Suprapubic skin (tissue), 4 donors: ENCODE data around the gene CCNYL1. TPM values are rescaled to one million over a fixed set of nuclear protein-coding genes. Genes with fewer than 3 reads are reported as not detected.
"Not testable (repeated sequence)": the region's sequence is repeated elsewhere in the genome, so short reads cannot be mapped to it uniquely, and the experiment has no call there.

Experiments used
- DNase-seq, 2 donors: peaks; one replicate each; pipeline ENCODE4 v3.0.0-alpha.2; 2019; ENCODE audit warnings: low spot score in 2 of 2
- H3K27ac ChIP-seq: fragments of 200-600 bp; sonication (generic); one replicate; pipeline ENCODE4 v1.5.1; 2019
- H3K27me3 ChIP-seq: fragments of 200-600 bp; sonication (generic); one replicate; pipeline ENCODE4 v1.5.1; 2019
- H3K36me3 ChIP-seq: fragments of 200-600 bp; sonication (generic); one replicate; pipeline ENCODE4 v1.5.1; 2019
- H3K4me1 ChIP-seq: fragments of 200-600 bp; sonication (generic); one replicate; pipeline ENCODE4 v1.5.1; 2019
- H3K4me3 ChIP-seq: fragments of 200-600 bp; sonication (generic); one replicate; pipeline ENCODE4 v1.5.1; 2019; ENCODE audit warnings: mild to moderate bottlenecking
- H3K9me3 ChIP-seq: fragments of 200-600 bp; sonication (generic); one replicate; pipeline ENCODE4 v1.5.1; 2019
- CTCF ChIP-seq, 2 donors: fragments of 200-600 bp in 1 of 2; fragments of 450-650 bp in 1 of 2; sonication (generic) in 1 of 2; IDR thresholded peaks; one replicate each; pipeline ENCODE4 v1.5.1; 2016 to 2019; ENCODE audit warnings: antibody characterized with exemption in 2 of 2, mild to moderate bottlenecking in 1 of 2, moderate library complexity in 1 of 2
- EP300 ChIP-seq: sonication (generic); formaldehyde crosslinking; IDR thresholded peaks from one replicate; pipeline ENCODE4 v1.6.1; 2017; ENCODE audit warnings: antibody characterized with exemption
- POLR2A ChIP-seq, 2 donors: fragments of 450-650 bp; IDR thresholded peaks; one replicate each; pipeline ENCODE4 v1.6.1; 2017; ENCODE audit warnings: antibody characterized with exemption in 2 of 2, mild to moderate bottlenecking in 2 of 2, moderate library complexity in 2 of 2
- POLR2AphosphoS5 ChIP-seq, 3 donors: sonication (generic); formaldehyde crosslinking; IDR thresholded peaks; one replicate each; pipeline ENCODE4 v1.6.1; 2017; ENCODE audit warnings: antibody characterized with exemption in 3 of 3
- WGBS: methylation state at CpG from one replicate; pipeline ENCODE4 v1.1.5; 2018; 5-methylcytosine and 5-hydroxymethylcytosine counted together
- total RNA-seq, 4 donors: library from RNA; depleted of rRNA; stranded (reverse); fragments of >200 nt; gene quantifications; one replicate each; pipeline ENCODE4 v1.1.0, GENCODE V29; 2016

The CCNYL1 gene
- total RNA-seq, 4 donors from 2014 or later = 3.1 to 11.3 (median 5.4) TPM

GRCh38 chr2:207734636-207735512, 23.4 kb downstream of the CCNYL1 start:
- Histone ChIP-seq H3K4me1 (no peaks in the 10 kb centered on the region), H3K4me3 (no peak overlapping the region), H3K27ac (no peak overlapping the region), H3K36me3 (peaks cover 15% of the 10 kb centered on the region), H3K27me3 (no peaks in the 10 kb centered on the region), H3K9me3 (no peaks in the 10 kb centered on the region)
- 71% methylated on average over 4 of the region's 4 CpGs for WGBS
- TF ChIP-seq POLR2A (IDR thresholded peaks at IDR 0.05) (no peak), POLR2AphosphoS5 (IDR thresholded peaks at IDR 0.05) (no peak), EP300 (no peak), CTCF (IDR thresholded peaks at IDR 0.05) (no peak)
- DNase-seq = no peak

- H3K4me1 ChIP-seq, H3K9me3 ChIP-seq, H3K4me3 ChIP-seq, DNase-seq, H3K27me3 ChIP-seq, H3K27ac ChIP-seq: not testable (repeated sequence)
- peaks cover 15% of the 10 kb centered on the region for H3K36me3 ChIP-seq
- WGBS = 86% methylated on average over 9 of the region's 9 CpGs
These were observed 24.0 kb downstream of the CCNYL1 start for GRCh38 chr2:207735513-207735859.

GRCh38 chr2:207743514-207743913, 32.1 kb downstream of the CCNYL1 start:
- Histone ChIP-seq H3K4me1 (no peaks in the 10 kb centered on the region), H3K4me3 (no peak overlapping the region), H3K27me3 (no peaks in the 10 kb centered on the region), H3K36me3 (peaks cover 22% of the 10 kb centered on the region), H3K27ac (no peak overlapping the region), H3K9me3 (no peaks in the 10 kb centered on the region)
- TF ChIP-seq CTCF (IDR thresholded peaks at IDR 0.05) (no peak), POLR2A (IDR thresholded peaks at IDR 0.05) (no peak), POLR2AphosphoS5 (IDR thresholded peaks at IDR 0.05) (no peak)
- DNase-seq = no peak

GRCh38 chr2:207744050-207744449, 32.6 kb downstream of the CCNYL1 start:
- WGBS = 80% methylated on average over 2 of the region's 2 CpGs
- no peaks in the 10 kb centered on the region for H3K27me3 ChIP-seq
- TF ChIP-seq CTCF (IDR thresholded peaks at IDR 0.05) (no peak), POLR2AphosphoS5 (IDR thresholded peaks at IDR 0.05) (no peak)
- H3K36me3 ChIP-seq = peaks cover 22% of the 10 kb centered on the region
- no peaks in the 10 kb centered on the region for H3K4me1 ChIP-seq
- no peaks in the 10 kb centered on the region for H3K9me3 ChIP-seq
- DNase-seq = no peak
- no peak overlapping the region for H3K4me3 ChIP-seq
- no peak overlapping the region for H3K27ac ChIP-seq

- no peak for DNase-seq
- Histone ChIP-seq H3K27ac (no peak overlapping the region), H3K9me3 (no peaks in the 10 kb centered on the region), H3K27me3 (no peaks in the 10 kb centered on the region), H3K36me3 (peaks cover 22% of the 10 kb centered on the region), H3K4me1 (no peaks in the 10 kb centered on the region), H3K4me3 (no peak overlapping the region)
- WGBS = 90% methylated on average over 11 of the region's 11 CpGs
- TF ChIP-seq CTCF (IDR thresholded peaks at IDR 0.05) (no peak), EP300 (no peak), POLR2A (IDR thresholded peaks at IDR 0.05) (no peak), POLR2AphosphoS5 (IDR thresholded peaks at IDR 0.05) (no peak)
These were observed 33.0 kb downstream of the CCNYL1 start for GRCh38 chr2:207744451-207744850.

- H3K27ac ChIP-seq = no peak overlapping the region
- peaks cover 27% of the 10 kb centered on the region for H3K36me3 ChIP-seq
- no peaks in the 10 kb centered on the region for H3K4me1 ChIP-seq
- no peaks in the 10 kb centered on the region for H3K27me3 ChIP-seq
- TF ChIP-seq POLR2A (IDR thresholded peaks at IDR 0.05) (no peak), CTCF (IDR thresholded peaks at IDR 0.05) (peak; percentile 67 to 77)
- no peak overlapping the region for H3K4me3 ChIP-seq
- H3K9me3 ChIP-seq = no peaks in the 10 kb centered on the region
- no peak for DNase-seq
- 53% methylated on average over 1 of the region's 1 CpG for WGBS
These were observed 34.7 kb downstream of the CCNYL1 start for GRCh38 chr2:207746131-207746530.
